SK-N-SH treated with all-trans-retinoic acid at 6 μM for 48 hours (cell line): ENCODE results near the gene FGF19.

Source experiments
- BACH2 ChIP-seq: fragments of 250-450 bp; sonication (Bioruptor Pico); IDR thresholded peaks from 2 replicates; pipeline ENCODE4 v1.9.0; 2021; ENCODE audit warnings: mild to moderate bottlenecking, borderline replicate concordance
- CREB5 ChIP-seq: fragments of 250-450 bp; sonication (Bioruptor Pico); IDR thresholded peaks from 2 replicates; pipeline ENCODE4 v1.5.1; 2020; ENCODE audit warnings: low read depth, mild to moderate bottlenecking, moderate library complexity
- OSR1 ChIP-seq: fragments of 250-450 bp; sonication (Bioruptor Pico); IDR thresholded peaks from 2 replicates; pipeline ENCODE4 v1.8.0; 2022; ENCODE audit warnings: moderate library complexity, mild to moderate bottlenecking, inconsistent platforms
- PATZ1 ChIP-seq: fragments of 250-450 bp; sonication (Bioruptor Pico); IDR thresholded peaks from 2 replicates; pipeline ENCODE4 v1.8.0; 2020; ENCODE audit warnings: mild to moderate bottlenecking, moderate library complexity, borderline replicate concordance
- PPARA ChIP-seq: fragments of 250-450 bp; sonication (Bioruptor Pico); IDR thresholded peaks from 2 replicates; pipeline ENCODE4 v1.5.0; 2020; ENCODE audit warnings: mild to moderate bottlenecking, borderline replicate concordance
- ZC3H10 ChIP-seq: fragments of 250-450 bp; sonication (Bioruptor Pico); IDR thresholded peaks from 2 replicates; pipeline ENCODE4 v1.5.1; 2021; ENCODE audit warnings: mild to moderate bottlenecking, moderate library complexity
- ZFP30 ChIP-seq: fragments of 450-650 bp; formaldehyde crosslinking; IDR thresholded peaks from 2 replicates; pipeline ENCODE4 v1.5.0; 2022; ENCODE audit warnings: mild to moderate bottlenecking, moderate library complexity
- ZNF70 ChIP-seq: fragments of 450-650 bp; formaldehyde crosslinking; IDR thresholded peaks from 2 replicates; pipeline ENCODE4 v1.5.0; 2020; ENCODE audit warnings: mild to moderate bottlenecking, moderate library complexity

- no peak for TF ChIP-seq CREB5
- no peak for TF ChIP-seq OSR1
- TF ChIP-seq PATZ1 = no peak
- no peak for TF ChIP-seq BACH2
- no peak for TF ChIP-seq ZC3H10 (CRISPR knock-in tag)
- no peak for TF ChIP-seq ZFP30 (CRISPR knock-in tag)
- TF ChIP-seq PPARA = no peak
- TF ChIP-seq ZNF70 = no peak
These were observed 30.5 kb upstream of the FGF19 start for GRCh38 chr11:69734367-69734766.
